ENCODE results near the gene ATPAF2.
A peak's percentile ranks its signal among the peaks of the same experiment; 100 is the strongest.

Gene ATPAF2

DNA sequence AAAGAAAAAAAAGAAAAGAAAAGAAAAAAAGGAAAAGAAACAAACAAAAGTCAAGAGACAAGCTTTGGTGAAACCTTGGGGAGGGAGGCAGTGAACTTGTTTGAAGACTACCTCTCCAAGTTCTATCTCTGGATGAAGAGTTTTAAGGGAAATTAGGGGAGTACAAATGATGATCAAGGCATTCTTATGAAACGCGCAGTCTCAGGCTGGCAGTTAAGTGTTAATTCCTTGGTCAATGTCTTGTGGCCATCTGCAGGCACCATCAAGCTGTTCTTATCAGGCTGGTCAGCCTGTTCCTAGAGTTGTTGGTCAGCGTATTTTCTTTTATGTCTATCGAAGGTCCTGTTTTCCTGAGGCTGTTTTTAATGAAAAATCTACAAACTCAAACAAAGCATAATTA lies 40.6 kb upstream of the ATPAF2 start:
- no peak overlapping the region for H3K4ac ChIP-seq (ENCODE audit: low read length)
- no peak overlapping the region for H2AK5ac ChIP-seq (ENCODE audit: low read depth, low read length)
- no peak overlapping the region for H3K27ac ChIP-seq (replicated peaks; ENCODE audit: low read length)
- no peaks in the 10 kb centered on the region for H3K79me1 ChIP-seq (ENCODE audit: low read depth, low read length)
- DNase-seq (ENCODE audit: low spot score) = no peak
- no peak overlapping the region for H3K18ac ChIP-seq (ENCODE audit: low read length)
- H3K27me3 ChIP-seq (ENCODE audit: control insufficient read depth in 3 of 3, insufficient read depth in 3 of 3, low read depth in 1 of 3, low read length in 3 of 3) = peaks cover 0 to 2% (median 0%) of the 10 kb centered on the region in 3 experiments
- no peak overlapping the region for H2BK15ac ChIP-seq (ENCODE audit: low read length)
- H3K14ac ChIP-seq (ENCODE audit: low read length) = no peak overlapping the region
- no peaks in the 10 kb centered on the region for H3K36me3 ChIP-seq (replicated peaks in 1 of 2; ENCODE audit: control insufficient read depth in 2 of 2, insufficient read depth in 2 of 2, low read length in 2 of 2)
- H3K4me3 ChIP-seq (ENCODE audit: low read length in 2 of 2) = no peak overlapping the region
- no CpG with 5 or more reads among the region's 4 CpGs for WGBS, 2 donors (ENCODE audit: extremely low coverage in 2 of 2, insufficient read length in 2 of 2, insufficient replicate concordance in 1 of 2)
- H4K8ac ChIP-seq (ENCODE audit: low read depth, low read length) = no peak overlapping the region
- H4K91ac ChIP-seq (ENCODE audit: low read depth, low read length, poor library complexity) = no peak overlapping the region
- H2BK5ac ChIP-seq (ENCODE audit: low read length) = no peak overlapping the region
- H3K9ac ChIP-seq (ENCODE audit: low read depth, low read length, poor library complexity) = no peak overlapping the region
- no peak overlapping the region for H2BK12ac ChIP-seq (ENCODE audit: low read length)
- H3K9me3 ChIP-seq (replicated peaks in 1 of 2; ENCODE audit: control insufficient read depth in 2 of 2, insufficient read depth in 1 of 2, low read depth in 1 of 2, low read length in 2 of 2) = peaks cover 0 to 2% of the 10 kb centered on the region in 2 donors
- no peaks in the 10 kb centered on the region for H3K4me1 ChIP-seq (ENCODE audit: control insufficient read depth in 2 of 2, insufficient read depth in 1 of 2, low read depth in 1 of 2, low read length in 2 of 2)
- H3K4me2 ChIP-seq (ENCODE audit: insufficient read depth, low read length, poor library complexity, severe bottlenecking) = no peak overlapping the region
- H2BK120ac ChIP-seq (ENCODE audit: low read depth, low read length) = no peak overlapping the region
- H3K23ac ChIP-seq (ENCODE audit: low read depth, low read length, poor library complexity) = no peak overlapping the region
- no peak overlapping the region for H2AFZ ChIP-seq (ENCODE audit: low read length)

DNA sequence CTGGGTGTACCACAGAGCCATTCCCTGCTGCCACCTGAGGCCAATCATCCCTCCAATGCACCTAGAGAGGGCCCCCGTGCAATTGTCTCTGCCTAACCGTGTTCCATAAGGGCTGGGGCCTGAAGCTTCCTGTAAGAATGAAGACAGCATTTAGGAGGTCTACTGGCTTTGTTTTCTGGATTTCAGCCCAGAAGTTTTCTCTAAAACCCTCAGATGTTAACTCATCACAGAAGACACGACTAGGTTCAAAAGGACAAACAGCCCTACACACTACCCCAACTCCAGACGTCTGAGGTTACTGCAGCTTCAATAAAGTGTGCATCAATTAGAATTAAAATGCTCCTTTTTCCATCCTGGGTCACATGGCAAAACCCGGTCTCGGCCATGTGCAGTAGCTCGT lies 38.0 kb upstream of the ATPAF2 start:
- Histone ChIP-seq H4K8ac (ENCODE audit: low read depth, low read length) (no peak overlapping the region), H3K27ac (replicated peaks; ENCODE audit: low read length) (no peak overlapping the region), H4K91ac (ENCODE audit: low read depth, low read length, poor library complexity) (no peak overlapping the region), H2BK12ac (ENCODE audit: low read length) (no peak overlapping the region), H3K4me1 (ENCODE audit: control insufficient read depth in 2 of 2, insufficient read depth in 1 of 2, low read depth in 1 of 2, low read length in 2 of 2) (no peaks in the 10 kb centered on the region), H3K79me1 (ENCODE audit: low read depth, low read length) (no peaks in the 10 kb centered on the region), H3K23ac (ENCODE audit: low read depth, low read length, poor library complexity) (no peak overlapping the region), H2AFZ (ENCODE audit: low read length) (peak overlapping the region; percentile 51), H3K36me3 (replicated peaks in 1 of 2; ENCODE audit: control insufficient read depth in 2 of 2, insufficient read depth in 2 of 2, low read length in 2 of 2) (no peaks in the 10 kb centered on the region), H3K14ac (ENCODE audit: low read length) (no peak overlapping the region), H3K27me3 (ENCODE audit: control insufficient read depth in 3 of 3, insufficient read depth in 3 of 3, low read depth in 1 of 3, low read length in 3 of 3) (peaks cover 0 to 2% (median 0%) of the 10 kb centered on the region in 3 experiments), H2BK5ac (ENCODE audit: low read length) (no peak overlapping the region), H3K4me3 (ENCODE audit: low read length in 2 of 2) (no peak overlapping the region), H3K9me3 (replicated peaks in 1 of 2; ENCODE audit: control insufficient read depth in 2 of 2, insufficient read depth in 1 of 2, low read depth in 1 of 2, low read length in 2 of 2) (peaks cover 0 to 2% of the 10 kb centered on the region in 2 donors), H2BK120ac (ENCODE audit: low read depth, low read length) (no peak overlapping the region), H3K18ac (ENCODE audit: low read length) (no peak overlapping the region), H2BK15ac (ENCODE audit: low read length) (no peak overlapping the region), H3K4ac (ENCODE audit: low read length) (no peak overlapping the region), H3K9ac (ENCODE audit: low read depth, low read length, poor library complexity) (no peak overlapping the region), H3K4me2 (ENCODE audit: insufficient read depth, low read length, poor library complexity, severe bottlenecking) (no peak overlapping the region), H2AK5ac (ENCODE audit: low read depth, low read length) (no peak overlapping the region)
- no CpG with 5 or more reads among the region's 7 CpGs for WGBS, 2 donors (ENCODE audit: extremely low coverage in 2 of 2, insufficient read length in 2 of 2, insufficient replicate concordance in 1 of 2)
- no peak for DNase-seq (ENCODE audit: low spot score)

DNA sequence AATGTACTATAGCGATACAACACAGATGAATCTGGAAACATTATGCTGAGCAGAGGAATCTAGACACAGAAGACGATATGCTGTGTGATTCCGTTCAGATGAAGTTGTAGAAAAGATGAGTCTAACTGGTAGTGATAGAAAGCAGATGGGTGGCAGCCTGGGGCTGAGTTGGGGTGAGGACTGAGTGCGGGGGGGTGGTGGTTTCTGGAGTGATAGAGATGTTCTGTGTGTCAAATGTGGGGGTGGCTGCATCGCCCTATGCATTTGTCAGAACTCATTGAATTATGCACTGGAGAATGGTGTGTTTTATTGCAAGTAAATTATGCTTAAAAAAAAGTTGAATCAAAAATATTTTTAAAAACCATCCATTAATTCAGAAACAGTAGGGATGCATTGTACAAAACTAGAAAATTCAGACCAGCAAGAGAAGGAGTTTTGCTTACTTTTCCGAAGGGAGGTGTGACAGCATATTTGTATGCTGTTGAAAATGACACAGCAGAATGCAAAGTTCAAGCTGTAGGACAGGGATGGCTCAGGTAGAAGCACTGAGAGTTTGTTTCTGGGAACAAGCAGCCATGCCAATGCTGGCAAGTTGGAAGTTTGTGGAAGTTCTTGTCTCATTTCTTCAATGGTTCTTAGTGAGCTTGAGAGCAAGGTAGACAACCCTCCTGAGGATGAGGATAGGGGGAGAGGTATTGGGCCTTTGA lies 35.8 kb upstream of the ATPAF2 start:
- no peak overlapping the region for H3K14ac ChIP-seq (ENCODE audit: low read length)
- H2BK12ac ChIP-seq (ENCODE audit: low read length) = no peak overlapping the region
- no peak overlapping the region for H2AK5ac ChIP-seq (ENCODE audit: low read depth, low read length)
- H3K27me3 ChIP-seq (ENCODE audit: control insufficient read depth in 3 of 3, insufficient read depth in 3 of 3, low read depth in 1 of 3, low read length in 3 of 3) = peaks cover 0 to 2% (median 0%) of the 10 kb centered on the region in 3 experiments
- no peak overlapping the region for H2BK5ac ChIP-seq (ENCODE audit: low read length)
- H3K4me1 ChIP-seq (ENCODE audit: control insufficient read depth in 2 of 2, insufficient read depth in 1 of 2, low read depth in 1 of 2, low read length in 2 of 2) = peaks cover 3 to 4% of the 10 kb centered on the region in 2 donors
- no peak overlapping the region for H4K91ac ChIP-seq (ENCODE audit: low read depth, low read length, poor library complexity)
- H2BK120ac ChIP-seq (ENCODE audit: low read depth, low read length) = no peak overlapping the region
- no peak overlapping the region for H2BK15ac ChIP-seq (ENCODE audit: low read length)
- H3K23ac ChIP-seq (ENCODE audit: low read depth, low read length, poor library complexity) = no peak overlapping the region
- no peak overlapping the region for H3K4me2 ChIP-seq (ENCODE audit: insufficient read depth, low read length, poor library complexity, severe bottlenecking)
- H3K4ac ChIP-seq (ENCODE audit: low read length) = no peak overlapping the region
- no peak overlapping the region for H3K4me3 ChIP-seq (ENCODE audit: low read length in 2 of 2)
- H2AFZ ChIP-seq (ENCODE audit: low read length) = no peak overlapping the region
- H3K36me3 ChIP-seq (replicated peaks in 1 of 2; ENCODE audit: control insufficient read depth in 2 of 2, insufficient read depth in 2 of 2, low read length in 2 of 2) = no peaks in the 10 kb centered on the region
- no peak overlapping the region for H3K27ac ChIP-seq (replicated peaks; ENCODE audit: low read length)
- no peak overlapping the region for H4K8ac ChIP-seq (ENCODE audit: low read depth, low read length)
- H3K18ac ChIP-seq (ENCODE audit: low read length) = no peak overlapping the region
- no peak overlapping the region for H3K9ac ChIP-seq (ENCODE audit: low read depth, low read length, poor library complexity)
- DNase-seq (ENCODE audit: low spot score) = no peak
- H3K79me1 ChIP-seq (ENCODE audit: low read depth, low read length) = no peaks in the 10 kb centered on the region
- no CpG with 5 or more reads among the region's 6 CpGs for WGBS, 2 donors (ENCODE audit: extremely low coverage in 2 of 2, insufficient read length in 2 of 2, insufficient replicate concordance in 1 of 2)
- peaks cover 0 to 2% of the 10 kb centered on the region in 2 donors for H3K9me3 ChIP-seq (replicated peaks in 1 of 2; ENCODE audit: control insufficient read depth in 2 of 2, insufficient read depth in 1 of 2, low read depth in 1 of 2, low read length in 2 of 2)

DNA sequence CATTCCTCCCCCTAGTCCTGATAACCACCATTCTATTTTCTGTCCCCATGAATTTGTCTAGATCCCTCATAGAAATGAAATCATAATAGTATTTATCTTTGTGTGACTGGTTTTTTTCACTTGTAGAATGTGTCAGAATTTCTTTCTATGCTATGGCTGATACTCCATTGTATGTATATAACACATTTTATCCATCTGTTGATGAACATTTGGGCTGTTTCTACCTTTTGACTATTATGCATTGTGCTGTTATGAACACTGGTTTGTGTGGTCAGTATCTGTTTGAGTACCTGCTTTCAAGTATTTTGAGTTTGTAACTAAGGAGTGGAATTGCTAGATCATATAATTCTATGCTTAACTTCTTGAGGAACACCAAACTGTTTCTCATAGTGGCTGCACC lies 32.8 kb upstream of the ATPAF2 start:
- Histone ChIP-seq H2BK5ac (ENCODE audit: low read length) (no peak overlapping the region), H3K4me3 (ENCODE audit: low read length in 2 of 2) (no peak overlapping the region), H3K14ac (ENCODE audit: low read length) (no peak overlapping the region), H3K4ac (ENCODE audit: low read length) (no peak overlapping the region), H4K8ac (ENCODE audit: low read depth, low read length) (no peak overlapping the region), H2BK12ac (ENCODE audit: low read length) (no peak overlapping the region), H3K27me3 (ENCODE audit: control insufficient read depth in 3 of 3, insufficient read depth in 3 of 3, low read depth in 1 of 3, low read length in 3 of 3) (peaks cover 0 to 2% (median 0%) of the 10 kb centered on the region in 3 experiments), H2BK15ac (ENCODE audit: low read length) (no peak overlapping the region), H3K18ac (ENCODE audit: low read length) (no peak overlapping the region), H2AK5ac (ENCODE audit: low read depth, low read length) (no peak overlapping the region), H2AFZ (ENCODE audit: low read length) (peak overlapping the region; percentile 86), H3K79me1 (ENCODE audit: low read depth, low read length) (no peaks in the 10 kb centered on the region), H4K91ac (ENCODE audit: low read depth, low read length, poor library complexity) (no peak overlapping the region), H3K23ac (ENCODE audit: low read depth, low read length, poor library complexity) (no peak overlapping the region), H3K9me3 (replicated peaks in 1 of 2; ENCODE audit: control insufficient read depth in 2 of 2, insufficient read depth in 1 of 2, low read depth in 1 of 2, low read length in 2 of 2) (peaks cover 0 to 2% of the 10 kb centered on the region in 2 donors), H3K27ac (replicated peaks; ENCODE audit: low read length) (no peak overlapping the region), H2BK120ac (ENCODE audit: low read depth, low read length) (no peak overlapping the region), H3K4me1 (ENCODE audit: control insufficient read depth in 2 of 2, insufficient read depth in 1 of 2, low read depth in 1 of 2, low read length in 2 of 2) (peaks cover 3 to 4% of the 10 kb centered on the region in 2 donors), H3K4me2 (ENCODE audit: insufficient read depth, low read length, poor library complexity, severe bottlenecking) (no peak overlapping the region), H3K9ac (ENCODE audit: low read depth, low read length, poor library complexity) (no peak overlapping the region), H3K36me3 (replicated peaks in 1 of 2; ENCODE audit: control insufficient read depth in 2 of 2, insufficient read depth in 2 of 2, low read length in 2 of 2) (peaks cover 0 to 3% of the 10 kb centered on the region in 2 donors)
- DNase-seq (ENCODE audit: low spot score) = no peak

Data from neuronal stem cell (in vitro differentiated cells).